HCT116 (cell line): Measurements from ENCODE around the gene HPCAL4. TPM values are rescaled to one million over a fixed set of nuclear protein-coding genes. Genes with fewer than 3 reads are reported as not detected.

Source experiments
- ATAC-seq: fragments of 200-7000 bp; cut with Tn5 transposase; 2 replicates; pipeline ENCODE4 v1.9.1; 2020; ENCODE audit warnings: mild to moderate bottlenecking, moderate library complexity
- BruUV-seq: library from RNA; stranded (reverse); fragments of 400-500 nt; replicated peaks from 2 replicates; lab custom pipeline; 2021; lab: Mats Ljungman, UMichigan
- CTCF ChIA-PET: fragments of 300-600 bp; sonication (Branson Sonifier 250); formaldehyde crosslinking; loops from one replicate; lab custom pipeline; 2021; ENCODE audit warnings: antibody characterized with exemption; lab: Charles Lee
- POLR2A ChIA-PET: fragments of 300-600, 350-600 bp; sonication (Branson Sonifier 250); formaldehyde crosslinking; loops from one replicate; lab custom pipeline; 2021; ENCODE audit warnings: antibody characterized with exemption; lab: Charles Lee
- RAD21 ChIA-PET, 2 experiments: fragments of 300-600 bp; sonication (Branson Sonifier 250); formaldehyde crosslinking; loops; one replicate each; lab custom pipeline; 2023; ENCODE audit warnings: low total read pairs in 2 of 2; ENCODE audit not compliant: uncharacterized antibody in 2 of 2, unreplicated experiment in 2 of 2, low non-redundant PET in 1 of 2; lab: Charles Lee
- DNase-seq: peaks from one replicate; pipeline ENCODE4 v3.0.0-alpha.2; 2010; ENCODE audit warnings: low read depth, low spot score
- H2AFZ ChIP-seq: fragments of 200-600 bp; shearing (Covaris generic), sonication (generic); 2 replicates; pipeline ENCODE4 v1.6.1; 2017; ENCODE audit warnings: low read depth, mixed run types, mixed read lengths, antibody characterized with exemption, low read length; ENCODE audit not compliant: poor library complexity, severe bottlenecking
- H3K27ac ChIP-seq: 2 replicates; pipeline ENCODE4 v1.5.1; 2012; ENCODE audit warnings: low read depth, low read length
- H3K27me3 ChIP-seq: fragments of 200-600 bp; sonication (generic); 2 replicates; pipeline ENCODE4 v1.6.1; 2016; ENCODE audit warnings: mixed run types, low read length, mixed read lengths; ENCODE audit not compliant: insufficient read depth
- H3K36me3 ChIP-seq, 2 experiments: fragments of 200-500 bp in 1 of 2; fragments of 200-600 bp in 1 of 2; sonication (Bioruptor generic) in 1 of 2; sonication (generic) in 1 of 2; 2 replicates each; pipeline versions ENCODE4 v1.5.1 to v1.6.1; 2014 to 2016; ENCODE audit warnings: low read length in 2 of 2, inconsistent platforms in 1 of 2, mixed read lengths in 1 of 2, mixed run types in 1 of 2; ENCODE audit not compliant: insufficient read depth in 2 of 2, control insufficient read depth in 1 of 2
- H3K4me1 ChIP-seq, 2 experiments: fragments of 200-600 bp in 1 of 2; sonication (generic) in 1 of 2; 2 replicates each; pipeline versions ENCODE4 v1.5.1 to v1.6.1; 2012 to 2017; ENCODE audit warnings: low read length in 2 of 2, inconsistent platforms in 1 of 2, mild to moderate bottlenecking in 1 of 2, mixed read lengths in 1 of 2, mixed run types in 1 of 2, moderate library complexity in 1 of 2; ENCODE audit not compliant: insufficient read depth in 2 of 2, control insufficient read depth in 1 of 2
- H3K4me2 ChIP-seq: fragments of 200-600 bp; sonication (generic); 2 replicates; pipeline ENCODE4 v1.6.1; 2017; ENCODE audit warnings: mixed run types, low read length, mixed read lengths
- H3K4me3 ChIP-seq, 2 experiments: fragments of 200-600 bp in 1 of 2; sonication (generic) in 1 of 2; replicated peaks in 1 of 2; 2 replicates each; pipeline ENCODE4 v1.5.1; 2011 to 2016; ENCODE audit warnings: low read length in 2 of 2, control low read depth in 1 of 2, low read depth in 1 of 2, mild to moderate bottlenecking in 1 of 2, mixed read lengths in 1 of 2, mixed run types in 1 of 2
- H3K79me2 ChIP-seq: fragments of 200-600 bp; sonication (generic); 2 replicates; pipeline ENCODE4 v1.6.1; 2017; ENCODE audit warnings: mild to moderate bottlenecking, mixed run types, low read length, moderate library complexity, mixed read lengths; ENCODE audit not compliant: insufficient read depth
- H3K9ac ChIP-seq: fragments of 200-600 bp; sonication (generic); 2 replicates; pipeline ENCODE4 v1.6.1; 2016; ENCODE audit warnings: low read length, mixed read lengths
- H3K9me2 ChIP-seq: fragments of 200-600 bp; sonication (generic), shearing (Covaris generic); 2 replicates; pipeline ENCODE4 v1.6.1; 2017; ENCODE audit warnings: mixed run types, mild to moderate bottlenecking, moderate library complexity; ENCODE audit not compliant: insufficient read depth
- H3K9me3 ChIP-seq, 2 experiments: fragments of 200-500 bp in 1 of 2; fragments of 200-600 bp in 1 of 2; sonication (Bioruptor generic) in 1 of 2; sonication (generic) in 1 of 2; 2 replicates each; pipeline ENCODE4 v1.6.1; 2014 to 2017; ENCODE audit warnings: low read length in 2 of 2, mixed read lengths in 2 of 2, inconsistent platforms in 1 of 2, low read depth in 1 of 2, mild to moderate bottlenecking in 1 of 2, mixed run types in 1 of 2, moderate library complexity in 1 of 2; ENCODE audit not compliant: control insufficient read depth in 1 of 2, insufficient read depth in 1 of 2
- H4K20me1 ChIP-seq: fragments of 200-600 bp; sonication (generic), shearing (Covaris generic); 2 replicates; pipeline ENCODE4 v1.6.1; 2017; ENCODE audit warnings: mixed run types, mild to moderate bottlenecking, moderate library complexity; ENCODE audit not compliant: insufficient read depth
- CBX3 ChIP-seq: IDR thresholded peaks from 2 replicates; pipeline ENCODE4 v1.6.1; 2012; ENCODE audit warnings: low read depth
- EGR1 ChIP-seq: IDR thresholded peaks from 2 replicates; pipeline ENCODE4 v1.6.1; 2012; ENCODE audit warnings: low read depth
- ELF1 ChIP-seq: IDR thresholded peaks from 2 replicates; pipeline ENCODE4 v1.6.1; 2012; ENCODE audit warnings: low read depth, borderline replicate concordance
- EZH2 ChIP-seq: fragments of 200-600 bp; sonication (generic); IDR thresholded peaks from 2 replicates; pipeline ENCODE4 v1.6.1; 2017; ENCODE audit warnings: antibody characterized with exemption, mixed run types
- JUND ChIP-seq: IDR thresholded peaks from 2 replicates; pipeline ENCODE4 v1.6.1; 2012
- POLR2A ChIP-seq: IDR thresholded peaks from 2 replicates; pipeline ENCODE4 v1.7.0; 2011; ENCODE audit warnings: borderline replicate concordance; ENCODE audit not compliant: insufficient read depth, insufficient read length; ENCODE audit errors: extremely low read depth
- POLR2AphosphoS5 ChIP-seq: IDR thresholded peaks from 2 replicates; pipeline ENCODE4 v1.6.1; 2011; ENCODE audit warnings: mild to moderate bottlenecking, low read depth, low read length, moderate library complexity
- RAD21 ChIP-seq: IDR thresholded peaks from 2 replicates; pipeline ENCODE4 v1.6.1; 2012; ENCODE audit warnings: low read depth, mild to moderate bottlenecking
- SIN3A ChIP-seq: IDR thresholded peaks from 2 replicates; pipeline ENCODE4 v1.6.1; 2012; ENCODE audit warnings: low read depth
- SP1 ChIP-seq: IDR thresholded peaks from 2 replicates; pipeline ENCODE4 v1.6.1; 2012; ENCODE audit warnings: low read depth
- SRF ChIP-seq: IDR thresholded peaks from 2 replicates; pipeline ENCODE4 v1.6.1; 2012; ENCODE audit warnings: low read depth
- TCF7L2 ChIP-seq: IDR thresholded peaks from 2 replicates; pipeline ENCODE4 v1.7.0; 2011; ENCODE audit warnings: borderline replicate concordance, inconsistent platforms; ENCODE audit not compliant: insufficient read depth, insufficient read length; ENCODE audit errors: extremely low read depth
- YY1 ChIP-seq: IDR thresholded peaks from 2 replicates; pipeline ENCODE4 v1.6.1; 2011; ENCODE audit warnings: low read length, low read depth, moderate library complexity, mild to moderate bottlenecking; ENCODE audit not compliant: insufficient replicate concordance; ENCODE audit errors: extremely low read depth
- ZFX ChIP-seq: fragments of 450-650 bp; IDR thresholded peaks from 2 replicates; pipeline ENCODE4 v1.6.1; 2017
- ZNF274 ChIP-seq: fragments of 200-500 bp; sonication (Bioruptor generic); IDR thresholded peaks from 2 replicates; pipeline ENCODE4 v1.6.1; 2014; ENCODE audit warnings: mild to moderate bottlenecking, low read depth, low read length, inconsistent platforms
- intact Hi-C: fragments of 100-400 bp; cut with micrococcal nuclease; formaldehyde crosslinking; loops from 2 replicates; pipeline ENCODE4 v1.10.0; 2022
- total RNA-seq: library from RNA; stranded (reverse); gene quantifications from one replicate; pipeline ENCODE4 v1.2.1, GENCODE V29; 2021; ENCODE audit not compliant: unreplicated experiment
- TF ChIP-seq, protein P1 (sequence below): IDR thresholded peaks from 2 replicates; pipeline ENCODE4 v1.6.1; 2011; ENCODE audit warnings: mild to moderate bottlenecking, low read length, moderate library complexity; ENCODE audit not compliant: insufficient replicate concordance; ENCODE audit errors: extremely low read depth
- TF ChIP-seq, protein P2 (sequence below): IDR thresholded peaks from 2 replicates; pipeline ENCODE4 v1.6.1; 2012; ENCODE audit warnings: low read depth

HPCAL4 gene
- total RNA-seq, 1 experiment from 2014 or later, result 5.2 TPM

DNA sequence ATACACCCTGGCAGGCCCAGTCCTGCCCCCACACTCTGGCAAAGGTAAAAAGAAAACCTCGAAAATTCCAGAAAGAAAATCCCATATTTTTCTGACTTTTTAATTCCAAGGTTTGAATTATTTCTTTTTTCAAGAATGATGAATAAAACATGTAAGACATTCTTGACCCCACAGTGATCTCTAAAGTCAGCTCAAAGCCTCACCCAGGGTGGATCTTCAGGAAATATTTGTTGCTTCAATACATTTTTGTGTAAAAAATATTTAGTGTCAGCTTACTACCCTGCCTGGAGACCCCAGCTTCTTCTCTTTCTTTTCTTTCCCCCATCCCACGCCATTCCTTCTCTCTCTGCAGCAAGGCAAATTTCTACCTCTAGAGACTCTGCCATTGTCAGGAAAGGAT, 12.3 kb downstream of the HPCAL4 start:
- H4K20me1 ChIP-seq, result no peaks in the 10 kb centered on the region
- no peaks in the 10 kb centered on the region for H3K36me3 ChIP-seq
- intact Hi-C loops, result no loop called here
- DNase-seq, result no peak
- ChIA-PET CTCF (no interaction called here), RAD21 (no interaction called here), POLR2A (no interaction called here)
- H3K4me3 ChIP-seq, result no peak overlapping the region
- no peak overlapping the region for H3K9ac ChIP-seq
- no TSS peak for BruUV-seq
- no peak overlapping the region for H3K4me2 ChIP-seq
- H3K27me3 ChIP-seq, result no peaks in the 10 kb centered on the region
- H3K9me3 ChIP-seq, result no peaks in the 10 kb centered on the region
- no peaks in the 10 kb centered on the region for H3K79me2 ChIP-seq
- no peak for TF ChIP-seq CBX3
- TF ChIP-seq, protein P1, sequence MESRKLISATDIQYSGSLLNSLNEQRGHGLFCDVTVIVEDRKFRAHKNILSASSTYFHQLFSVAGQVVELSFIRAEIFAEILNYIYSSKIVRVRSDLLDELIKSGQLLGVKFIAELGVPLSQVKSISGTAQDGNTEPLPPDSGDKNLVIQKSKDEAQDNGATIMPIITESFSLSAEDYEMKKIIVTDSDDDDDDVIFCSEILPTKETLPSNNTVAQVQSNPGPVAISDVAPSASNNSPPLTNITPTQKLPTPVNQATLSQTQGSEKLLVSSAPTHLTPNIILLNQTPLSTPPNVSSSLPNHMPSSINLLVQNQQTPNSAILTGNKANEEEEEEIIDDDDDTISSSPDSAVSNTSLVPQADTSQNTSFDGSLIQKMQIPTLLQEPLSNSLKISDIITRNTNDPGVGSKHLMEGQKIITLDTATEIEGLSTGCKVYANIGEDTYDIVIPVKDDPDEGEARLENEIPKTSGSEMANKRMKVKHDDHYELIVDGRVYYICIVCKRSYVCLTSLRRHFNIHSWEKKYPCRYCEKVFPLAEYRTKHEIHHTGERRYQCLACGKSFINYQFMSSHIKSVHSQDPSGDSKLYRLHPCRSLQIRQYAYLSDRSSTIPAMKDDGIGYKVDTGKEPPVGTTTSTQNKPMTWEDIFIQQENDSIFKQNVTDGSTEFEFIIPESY, result no peak
- no peak for TF ChIP-seq YY1
- no peak for TF ChIP-seq JUND
- TF ChIP-seq SP1, result no peak
- TF ChIP-seq ZNF274, result no peak
- no peak for TF ChIP-seq POLR2AphosphoS5
- TF ChIP-seq EZH2, result no peak
- no peak for TF ChIP-seq ELF1
- no peak for TF ChIP-seq POLR2A
- no peak for TF ChIP-seq SRF
- no peak for TF ChIP-seq SIN3A
- no peak for TF ChIP-seq TCF7L2
- TF ChIP-seq RAD21, result no peak
- no peak for TF ChIP-seq EGR1
- TF ChIP-seq ZFX, result no peak
- TF ChIP-seq, protein P2, sequence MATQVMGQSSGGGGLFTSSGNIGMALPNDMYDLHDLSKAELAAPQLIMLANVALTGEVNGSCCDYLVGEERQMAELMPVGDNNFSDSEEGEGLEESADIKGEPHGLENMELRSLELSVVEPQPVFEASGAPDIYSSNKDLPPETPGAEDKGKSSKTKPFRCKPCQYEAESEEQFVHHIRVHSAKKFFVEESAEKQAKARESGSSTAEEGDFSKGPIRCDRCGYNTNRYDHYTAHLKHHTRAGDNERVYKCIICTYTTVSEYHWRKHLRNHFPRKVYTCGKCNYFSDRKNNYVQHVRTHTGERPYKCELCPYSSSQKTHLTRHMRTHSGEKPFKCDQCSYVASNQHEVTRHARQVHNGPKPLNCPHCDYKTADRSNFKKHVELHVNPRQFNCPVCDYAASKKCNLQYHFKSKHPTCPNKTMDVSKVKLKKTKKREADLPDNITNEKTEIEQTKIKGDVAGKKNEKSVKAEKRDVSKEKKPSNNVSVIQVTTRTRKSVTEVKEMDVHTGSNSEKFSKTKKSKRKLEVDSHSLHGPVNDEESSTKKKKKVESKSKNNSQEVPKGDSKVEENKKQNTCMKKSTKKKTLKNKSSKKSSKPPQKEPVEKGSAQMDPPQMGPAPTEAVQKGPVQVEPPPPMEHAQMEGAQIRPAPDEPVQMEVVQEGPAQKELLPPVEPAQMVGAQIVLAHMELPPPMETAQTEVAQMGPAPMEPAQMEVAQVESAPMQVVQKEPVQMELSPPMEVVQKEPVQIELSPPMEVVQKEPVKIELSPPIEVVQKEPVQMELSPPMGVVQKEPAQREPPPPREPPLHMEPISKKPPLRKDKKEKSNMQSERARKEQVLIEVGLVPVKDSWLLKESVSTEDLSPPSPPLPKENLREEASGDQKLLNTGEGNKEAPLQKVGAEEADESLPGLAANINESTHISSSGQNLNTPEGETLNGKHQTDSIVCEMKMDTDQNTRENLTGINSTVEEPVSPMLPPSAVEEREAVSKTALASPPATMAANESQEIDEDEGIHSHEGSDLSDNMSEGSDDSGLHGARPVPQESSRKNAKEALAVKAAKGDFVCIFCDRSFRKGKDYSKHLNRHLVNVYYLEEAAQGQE, result no peak
- H2AFZ ChIP-seq, result no peak overlapping the region
- no peaks in the 10 kb centered on the region for H3K9me2 ChIP-seq
- peaks cover 0 to 9% of the 10 kb centered on the region in 2 experiments; a peak in 1 of 4 replicates for H3K4me1 ChIP-seq
- no peak overlapping the region for H3K27ac ChIP-seq
- ATAC-seq, result no peak
